Glutamatergic neuron (in vitro differentiated cells): ENCODE data around the gene ABCA13. TPM values are rescaled to one million over a fixed set of nuclear protein-coding genes. Genes with fewer than 3 reads are reported as not detected.

Experiments used
- DNase-seq: peaks from one replicate; pipeline ENCODE4 v3.0.0; 2022
- H3K27ac Mint-ChIP-seq: one replicate; pipeline ENCODE4 v1.8.0; 2020; ENCODE audit warnings: mild to moderate bottlenecking, mixed read lengths, inconsistent platforms; ENCODE audit not compliant: unreplicated experiment
- H3K27me3 Mint-ChIP-seq: one replicate; pipeline ENCODE4 v1.8.0; 2020; ENCODE audit warnings: mild to moderate bottlenecking, moderate library complexity, mixed read lengths, inconsistent platforms; ENCODE audit not compliant: unreplicated experiment
- H3K36me3 Mint-ChIP-seq: one replicate; pipeline ENCODE4 v1.8.0; 2020; ENCODE audit warnings: mild to moderate bottlenecking, mixed read lengths, inconsistent platforms; ENCODE audit not compliant: unreplicated experiment
- H3K4me1 Mint-ChIP-seq: one replicate; pipeline ENCODE4 v1.8.0; 2020; ENCODE audit warnings: mild to moderate bottlenecking, low read depth, mixed read lengths, inconsistent platforms; ENCODE audit not compliant: unreplicated experiment
- H3K4me3 Mint-ChIP-seq: one replicate; pipeline ENCODE4 v1.8.0; 2020; ENCODE audit warnings: mild to moderate bottlenecking, mixed read lengths, inconsistent platforms; ENCODE audit not compliant: unreplicated experiment
- H3K9me3 Mint-ChIP-seq: one replicate; pipeline ENCODE4 v1.8.0; 2020; ENCODE audit warnings: mild to moderate bottlenecking, moderate library complexity, mixed read lengths, inconsistent platforms; ENCODE audit not compliant: unreplicated experiment
- total RNA-seq: library from RNA; stranded (reverse); fragmentation: NEBNext Ultra II Directional; extraction: Animal tissue kit (Norgen Biotek cat#: 25700); gene quantifications from one replicate; pipeline ENCODE4 v1.2.1, GENCODE V29; 2021; ENCODE audit not compliant: unreplicated experiment
- TF ChIP-seq, protein P1 (sequence below): fragments of 200-600 bp; sonication (generic); IDR thresholded peaks from one replicate; pipeline ENCODE4 v1.5.0; 2021; ENCODE audit not compliant: partially characterized antibody, unreplicated experiment

ABCA13 gene
- total RNA-seq, 1 donor from 2014 or later, result 0.61 TPM

DNA sequence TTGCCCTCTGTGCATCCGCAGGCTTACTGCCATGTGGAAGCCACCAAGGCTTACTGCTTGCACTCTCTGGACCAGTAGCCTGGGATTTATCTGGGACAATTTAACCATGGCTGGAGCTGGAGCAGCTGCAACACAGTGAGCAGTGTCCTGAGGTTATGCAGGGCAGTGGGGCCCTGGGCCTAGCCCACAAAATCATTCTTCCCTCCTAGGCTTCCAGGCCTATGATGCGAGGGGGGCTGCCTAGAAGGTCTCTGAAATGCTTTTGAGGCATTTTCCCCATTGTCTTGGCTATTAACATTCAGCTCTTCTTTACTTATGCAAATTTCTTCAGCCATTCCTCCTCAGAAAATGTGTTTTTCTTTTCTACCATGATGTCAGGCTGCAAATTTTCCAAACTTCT, 439.4 kb downstream of the ABCA13 start:
- H3K27me3 Mint-ChIP-seq, result peaks cover 1% of the 10 kb centered on the region
- no peak overlapping the region for H3K4me3 Mint-ChIP-seq
- DNase-seq, result no peak
- no peaks in the 10 kb centered on the region for H3K4me1 Mint-ChIP-seq
- H3K27ac Mint-ChIP-seq, result no peak overlapping the region
- H3K9me3 Mint-ChIP-seq, result peaks cover 2% of the 10 kb centered on the region
- H3K36me3 Mint-ChIP-seq, result no peaks in the 10 kb centered on the region
- TF ChIP-seq, protein P1, sequence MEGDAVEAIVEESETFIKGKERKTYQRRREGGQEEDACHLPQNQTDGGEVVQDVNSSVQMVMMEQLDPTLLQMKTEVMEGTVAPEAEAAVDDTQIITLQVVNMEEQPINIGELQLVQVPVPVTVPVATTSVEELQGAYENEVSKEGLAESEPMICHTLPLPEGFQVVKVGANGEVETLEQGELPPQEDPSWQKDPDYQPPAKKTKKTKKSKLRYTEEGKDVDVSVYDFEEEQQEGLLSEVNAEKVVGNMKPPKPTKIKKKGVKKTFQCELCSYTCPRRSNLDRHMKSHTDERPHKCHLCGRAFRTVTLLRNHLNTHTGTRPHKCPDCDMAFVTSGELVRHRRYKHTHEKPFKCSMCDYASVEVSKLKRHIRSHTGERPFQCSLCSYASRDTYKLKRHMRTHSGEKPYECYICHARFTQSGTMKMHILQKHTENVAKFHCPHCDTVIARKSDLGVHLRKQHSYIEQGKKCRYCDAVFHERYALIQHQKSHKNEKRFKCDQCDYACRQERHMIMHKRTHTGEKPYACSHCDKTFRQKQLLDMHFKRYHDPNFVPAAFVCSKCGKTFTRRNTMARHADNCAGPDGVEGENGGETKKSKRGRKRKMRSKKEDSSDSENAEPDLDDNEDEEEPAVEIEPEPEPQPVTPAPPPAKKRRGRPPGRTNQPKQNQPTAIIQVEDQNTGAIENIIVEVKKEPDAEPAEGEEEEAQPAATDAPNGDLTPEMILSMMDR, result no peak

DNA sequence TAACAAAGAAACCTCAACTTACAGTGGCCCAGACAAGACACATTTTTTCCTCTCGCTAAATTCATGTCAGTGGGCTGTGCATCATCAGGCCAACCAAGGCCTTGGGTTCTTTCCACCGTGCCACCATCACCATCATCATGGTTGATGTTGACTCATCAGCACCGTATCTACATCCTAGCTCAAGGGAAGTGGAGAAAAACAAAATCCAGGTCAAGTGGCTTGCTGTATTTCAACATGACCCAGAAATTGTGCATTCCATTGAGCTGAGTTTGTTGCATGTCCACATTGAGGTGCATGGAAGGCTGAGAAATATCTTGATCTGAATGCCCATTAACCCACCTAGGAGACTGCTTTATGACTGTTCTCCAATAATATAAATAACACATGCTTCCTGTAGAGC, 440.7 kb downstream of the ABCA13 start:
- H3K4me3 Mint-ChIP-seq, result no peak overlapping the region
- no peaks in the 10 kb centered on the region for H3K4me1 Mint-ChIP-seq
- peaks cover 2% of the 10 kb centered on the region for H3K9me3 Mint-ChIP-seq
- H3K27me3 Mint-ChIP-seq, result peaks cover 1% of the 10 kb centered on the region
- TF ChIP-seq, protein P1, result no peak
- no peak overlapping the region for H3K27ac Mint-ChIP-seq
- DNase-seq, result no peak
- no peaks in the 10 kb centered on the region for H3K36me3 Mint-ChIP-seq

DNA sequence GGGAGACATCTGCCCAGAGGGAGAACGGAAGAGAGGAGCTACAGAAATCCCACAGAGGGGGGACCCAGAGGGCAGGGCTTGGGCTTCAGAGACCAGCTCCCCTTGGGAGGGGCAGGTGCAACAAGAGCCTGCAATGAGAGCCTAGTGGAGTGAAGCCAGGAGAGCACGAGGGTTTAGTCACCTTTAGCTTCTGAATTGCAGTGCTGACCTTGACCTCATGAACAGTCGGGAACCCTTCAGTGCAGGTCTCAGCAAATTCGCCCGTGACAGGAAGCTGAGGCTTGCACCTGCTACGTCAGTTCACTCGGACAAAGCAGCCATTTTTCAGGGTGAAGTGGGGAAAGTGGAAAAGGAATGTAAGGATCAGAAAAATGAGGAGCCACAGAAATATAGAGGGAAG, 446.2 kb downstream of the ABCA13 start:
- no peak overlapping the region for H3K4me3 Mint-ChIP-seq
- H3K27me3 Mint-ChIP-seq, result no peaks in the 10 kb centered on the region
- H3K9me3 Mint-ChIP-seq, result no peaks in the 10 kb centered on the region
- no peak overlapping the region for H3K27ac Mint-ChIP-seq
- H3K36me3 Mint-ChIP-seq, result no peaks in the 10 kb centered on the region
- no peak for DNase-seq
- TF ChIP-seq, protein P1, result no peak
- no peaks in the 10 kb centered on the region for H3K4me1 Mint-ChIP-seq

DNA sequence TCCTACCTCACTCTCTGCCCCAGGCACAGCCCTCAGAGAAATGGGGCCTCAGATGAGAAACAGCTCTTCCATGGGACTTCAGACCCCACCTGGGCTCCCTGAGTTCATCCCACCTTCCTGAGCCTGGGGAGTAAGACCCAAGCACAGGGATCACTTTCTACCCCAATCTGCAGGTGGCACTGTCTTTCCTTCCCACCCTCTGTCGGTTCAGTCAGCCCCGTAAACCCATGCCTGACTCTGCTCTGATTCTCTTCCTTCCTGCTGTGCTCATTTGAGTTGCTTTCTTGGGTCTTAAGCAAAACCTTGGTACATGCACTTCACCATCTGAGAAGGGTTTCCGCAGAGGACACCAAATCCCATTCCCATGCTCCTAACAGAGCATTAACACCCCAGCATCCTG, 446.7 kb downstream of the ABCA13 start:
- TF ChIP-seq, protein P1, result no peak
- no peak for DNase-seq
- Mint-ChIP-seq H3K9me3 (no peaks in the 10 kb centered on the region), H3K27me3 (no peaks in the 10 kb centered on the region), H3K36me3 (no peaks in the 10 kb centered on the region), H3K27ac (no peak overlapping the region), H3K4me1 (no peaks in the 10 kb centered on the region), H3K4me3 (no peak overlapping the region)

DNA sequence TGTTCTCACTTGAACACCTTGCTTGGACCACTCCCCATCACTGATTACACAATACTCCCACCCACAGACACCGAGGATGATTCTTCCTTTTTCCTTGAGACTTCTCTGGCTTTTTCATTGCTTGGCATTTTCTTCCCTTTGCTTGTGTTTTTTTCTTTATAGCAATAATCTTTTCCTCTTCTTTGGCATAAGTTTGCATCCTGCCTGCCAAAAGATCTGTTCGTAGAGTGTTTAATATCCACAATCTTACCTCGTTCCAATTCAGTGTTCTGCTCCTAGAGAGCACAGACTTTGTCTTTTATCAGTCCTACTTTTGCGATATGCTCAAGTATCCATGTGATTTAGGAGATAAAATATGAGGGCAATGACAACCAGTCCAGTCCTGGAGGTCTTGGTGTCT, 449.8 kb downstream of the ABCA13 start:
- Mint-ChIP-seq H3K9me3 (no peaks in the 10 kb centered on the region), H3K27me3 (no peaks in the 10 kb centered on the region), H3K27ac (no peak overlapping the region), H3K4me3 (no peak overlapping the region), H3K36me3 (no peaks in the 10 kb centered on the region), H3K4me1 (no peaks in the 10 kb centered on the region)
- TF ChIP-seq, protein P1, result no peak
- no peak for DNase-seq
